BE2C (cell line): ENCODE data around the gene ULK1.

ENCODE experiments used
- DNase-seq: peaks from one replicate; pipeline ENCODE4 v3.0.0-alpha.2; 2020
- H3K27me3 ChIP-seq: fragments of 250-450 bp; sonication (Bioruptor Pico); 2 replicates; pipeline ENCODE4 v1.5.1; 2020; ENCODE audit warnings: mild to moderate bottlenecking
- H3K36me3 ChIP-seq: fragments of 250-450 bp; sonication (Bioruptor Pico); 2 replicates; pipeline ENCODE4 v1.5.1; 2020; ENCODE audit warnings: mild to moderate bottlenecking
- H3K4me1 ChIP-seq: fragments of 250-450 bp; sonication (Bioruptor Pico); 2 replicates; pipeline ENCODE4 v1.5.1; 2020
- H3K4me3 ChIP-seq: 2 replicates; pipeline ENCODE4 v1.5.1; 2011; ENCODE audit warnings: low read depth, low read length
- H3K9me3 ChIP-seq: fragments of 250-450 bp; sonication (Bioruptor Pico); 2 replicates; pipeline ENCODE4 v1.5.1; 2020
- CTCF ChIP-seq: IDR thresholded peaks from 2 replicates; pipeline ENCODE4 v1.5.1; 2012; ENCODE audit warnings: mild to moderate bottlenecking, low read depth, low read length

ULK1 gene

DNA sequence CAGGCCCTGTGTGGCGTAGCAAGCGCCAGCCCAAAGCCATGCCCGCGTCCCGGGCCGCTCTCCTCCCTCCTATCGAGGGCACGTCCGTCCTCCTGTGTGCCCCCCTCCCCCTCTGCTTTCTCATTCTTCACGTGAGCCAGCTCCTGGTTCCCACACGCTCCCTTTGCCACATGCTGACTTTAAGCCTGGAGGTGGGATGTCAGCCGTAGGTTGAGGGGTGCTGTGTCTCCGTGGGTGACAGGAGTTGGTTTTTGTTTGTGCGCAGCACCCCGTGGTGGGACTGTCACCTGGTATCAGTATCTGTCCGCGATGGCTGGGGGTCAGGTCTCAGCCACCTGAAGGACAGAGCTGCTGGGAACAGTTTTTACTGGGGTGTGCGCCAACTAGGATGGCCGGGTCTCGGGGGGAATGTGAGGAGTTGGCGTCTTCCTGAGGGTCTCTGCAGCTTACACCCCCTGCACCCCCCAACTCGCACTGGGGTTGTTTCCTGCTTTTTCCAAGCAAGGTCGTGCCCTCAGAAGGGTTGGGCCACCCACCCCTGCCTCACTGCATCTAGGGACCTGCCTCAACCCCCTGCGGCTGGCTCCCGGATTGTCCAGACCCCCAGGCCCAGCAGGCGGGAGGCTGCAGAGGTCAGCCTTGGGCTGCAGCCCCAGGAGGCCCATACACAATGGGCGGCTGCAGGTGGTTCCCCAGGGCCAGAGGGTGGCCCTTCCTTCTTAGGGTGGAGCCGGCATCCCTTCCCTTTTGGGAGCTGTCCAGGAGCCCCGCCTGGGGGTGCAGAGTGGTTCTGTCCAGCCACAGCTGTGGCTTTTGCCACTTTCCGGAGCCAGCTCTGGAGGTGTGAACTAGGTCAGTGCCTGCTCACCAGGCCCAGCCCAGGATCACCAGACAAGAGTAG is 7.3 kb downstream of the ULK1 start:
- peak; percentile 18 for DNase-seq
- Histone ChIP-seq H3K27me3 (no peaks in the 10 kb centered on the region), H3K4me1 (no peaks in the 10 kb centered on the region), H3K9me3 (no peaks in the 10 kb centered on the region), H3K4me3 (no peak overlapping the region), H3K36me3 (no peaks in the 10 kb centered on the region)
- TF ChIP-seq CTCF, result no peak

GRCh38 chr12:131902332-131903241 is 8.2 kb downstream of the ULK1 start:
- no peak overlapping the region for H3K4me3 ChIP-seq
- no peaks in the 10 kb centered on the region for H3K27me3 ChIP-seq
- H3K36me3 ChIP-seq, result no peaks in the 10 kb centered on the region
- DNase-seq, result no peak
- no peaks in the 10 kb centered on the region for H3K9me3 ChIP-seq
- TF ChIP-seq CTCF, result no peak
- no peaks in the 10 kb centered on the region for H3K4me1 ChIP-seq

GRCh38 chr12:131903270-131904255 is 9.1 kb downstream of the ULK1 start:
- no peak for TF ChIP-seq CTCF
- H3K36me3 ChIP-seq, result no peaks in the 10 kb centered on the region
- no peaks in the 10 kb centered on the region for H3K4me1 ChIP-seq

GRCh38 chr12:131904346-131904745 is 9.9 kb downstream of the ULK1 start:
- H3K4me1 ChIP-seq, result no peaks in the 10 kb centered on the region
- H3K27me3 ChIP-seq, result no peaks in the 10 kb centered on the region
- TF ChIP-seq CTCF, result no peak
- H3K36me3 ChIP-seq, result no peaks in the 10 kb centered on the region; the same call in 1 of the 2 replicates
- no peak overlapping the region for H3K4me3 ChIP-seq
- no peak for DNase-seq
- no peaks in the 10 kb centered on the region for H3K9me3 ChIP-seq

More at GRCh38 chr12:131903270-131904255, 9.1 kb downstream of the ULK1 start:
- no peaks in the 10 kb centered on the region for H3K27me3 ChIP-seq
- DNase-seq, result no peak
- H3K4me3 ChIP-seq, result no peak overlapping the region
- H3K9me3 ChIP-seq, result no peaks in the 10 kb centered on the region

DNA sequence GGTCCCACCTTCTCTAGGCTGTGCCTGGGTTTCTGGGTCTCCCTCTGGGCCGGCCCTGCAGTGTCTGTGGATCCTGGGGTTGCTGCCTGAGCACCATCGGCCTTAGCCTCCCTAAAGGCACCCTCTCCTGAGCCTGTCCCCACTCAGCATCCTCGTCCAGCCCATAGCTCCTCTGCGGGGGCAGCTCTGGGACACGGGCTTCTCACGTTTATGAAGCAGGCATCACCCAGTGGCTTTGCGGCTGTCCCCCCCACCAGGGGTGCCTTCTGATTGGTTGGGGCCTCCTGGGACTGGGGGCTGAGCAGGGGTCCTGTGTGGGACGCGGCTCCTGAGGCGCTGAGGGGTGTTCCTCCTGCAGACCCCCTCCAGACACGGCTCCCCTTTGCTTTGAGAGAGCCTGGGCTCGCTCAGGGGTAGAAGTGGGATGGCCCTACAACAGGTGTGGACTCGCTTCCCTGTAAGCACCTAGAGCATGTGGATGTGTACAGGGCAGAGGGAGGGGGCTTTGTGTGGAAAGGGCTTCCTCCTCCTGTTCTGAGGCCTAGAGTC is 10.7 kb downstream of the ULK1 start:
- no peak for DNase-seq
- H3K9me3 ChIP-seq, result no peaks in the 10 kb centered on the region
- TF ChIP-seq CTCF, result no peak
- no peak overlapping the region for H3K4me3 ChIP-seq
- no peaks in the 10 kb centered on the region for H3K4me1 ChIP-seq
- H3K27me3 ChIP-seq, result no peaks in the 10 kb centered on the region
- peaks cover 3% of the 10 kb centered on the region; the same call in 1 of the 2 replicates for H3K36me3 ChIP-seq
